Ovary (tissue), 3 donors: ENCODE results near the gene NEURL3.

Source experiments
- CTCF ChIP-seq, 3 donors: fragments of 450-650 bp in 2 of 3; fragments of 200-600 bp in 1 of 3; IDR thresholded peaks; one replicate each; pipeline versions ENCODE4 v1.5.1 to v1.8.0; 2016 to 2022; ENCODE audit warnings: antibody characterized with exemption in 3 of 3, mild to moderate bottlenecking in 1 of 3
- EP300 ChIP-seq: sonication (generic); formaldehyde crosslinking; IDR thresholded peaks from one replicate; pipeline ENCODE4 v1.6.1; 2017; ENCODE audit warnings: antibody characterized with exemption
- POLR2A ChIP-seq: fragments of 450-650 bp; IDR thresholded peaks from one replicate; pipeline ENCODE4 v1.6.1; 2017; ENCODE audit warnings: antibody characterized with exemption, mild to moderate bottlenecking, moderate library complexity
- donor health status: DM: no; HTN: no; CAD: no.

- TF ChIP-seq CTCF (IDR thresholded peaks at IDR 0.05) (no peak), POLR2A (no peak), EP300 (no peak)
These were observed 41.2 kb upstream of the NEURL3 start for GRCh38 chr2:96546321-96546720.
